GM18517 (cell line): ENCODE measurements around the gene GATA5.
"Not testable (repeated sequence)": the region's sequence is repeated elsewhere in the genome, so short reads cannot be mapped to it uniquely, and the experiment has no call there.

Experiments used
- ATAC-seq: cut with Tn5 transposase; IDR thresholded peaks from one replicate; pipeline ENCODE4 v1.9.1; 2021; ENCODE audit warnings: mild to moderate bottlenecking, moderate library complexity; ENCODE audit not compliant: unreplicated experiment

GATA5 gene

GRCh38 chr20:62505337-62506045 is 29.7 kb upstream of the GATA5 start:
- ATAC-seq = no peak

- ATAC-seq = no peak
These were observed 28.5 kb upstream of the GATA5 start for GRCh38 chr20:62504323-62504722.

DNA sequence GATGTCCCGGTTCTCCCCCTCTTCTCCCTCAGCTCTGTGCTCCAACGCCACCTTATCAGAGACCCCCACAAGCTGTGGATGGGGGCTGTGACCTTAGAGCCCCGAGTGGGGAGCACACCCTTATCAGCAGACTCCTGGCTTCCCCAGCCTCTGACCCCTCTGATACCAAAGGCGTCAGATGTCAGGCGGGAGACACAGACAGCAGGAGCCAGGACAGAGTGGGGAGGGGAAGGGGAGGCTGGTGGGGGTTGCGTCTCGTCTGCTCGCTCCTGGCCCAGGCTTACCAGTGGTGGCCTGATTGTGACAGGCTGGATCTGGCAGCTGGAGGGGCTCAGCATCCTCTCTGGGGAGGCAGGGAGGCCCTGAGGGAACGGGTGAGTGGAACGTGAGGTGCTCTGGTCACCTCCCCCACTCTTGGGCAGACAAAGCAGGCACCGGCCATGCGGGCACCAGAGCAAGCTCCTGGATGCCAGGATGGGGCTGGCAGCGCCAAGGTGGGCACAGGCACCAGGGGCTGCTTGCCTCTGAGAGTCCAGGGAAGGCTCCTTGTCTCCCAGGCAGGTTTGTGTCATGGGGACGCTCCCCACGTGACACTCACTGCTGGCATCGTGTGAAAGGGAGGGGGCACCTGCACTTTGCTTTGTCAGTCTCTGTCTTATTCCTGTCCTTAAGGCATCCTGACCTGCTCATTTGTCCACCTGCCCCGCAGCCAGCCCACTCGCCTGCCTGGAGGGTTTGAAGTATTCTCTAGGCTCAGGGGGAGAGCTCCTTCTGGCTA is 27.8 kb upstream of the GATA5 start:
- ATAC-seq = no peak

GRCh38 chr20:62502496-62503095 is 26.8 kb upstream of the GATA5 start:
- ATAC-seq = no peak

DNA sequence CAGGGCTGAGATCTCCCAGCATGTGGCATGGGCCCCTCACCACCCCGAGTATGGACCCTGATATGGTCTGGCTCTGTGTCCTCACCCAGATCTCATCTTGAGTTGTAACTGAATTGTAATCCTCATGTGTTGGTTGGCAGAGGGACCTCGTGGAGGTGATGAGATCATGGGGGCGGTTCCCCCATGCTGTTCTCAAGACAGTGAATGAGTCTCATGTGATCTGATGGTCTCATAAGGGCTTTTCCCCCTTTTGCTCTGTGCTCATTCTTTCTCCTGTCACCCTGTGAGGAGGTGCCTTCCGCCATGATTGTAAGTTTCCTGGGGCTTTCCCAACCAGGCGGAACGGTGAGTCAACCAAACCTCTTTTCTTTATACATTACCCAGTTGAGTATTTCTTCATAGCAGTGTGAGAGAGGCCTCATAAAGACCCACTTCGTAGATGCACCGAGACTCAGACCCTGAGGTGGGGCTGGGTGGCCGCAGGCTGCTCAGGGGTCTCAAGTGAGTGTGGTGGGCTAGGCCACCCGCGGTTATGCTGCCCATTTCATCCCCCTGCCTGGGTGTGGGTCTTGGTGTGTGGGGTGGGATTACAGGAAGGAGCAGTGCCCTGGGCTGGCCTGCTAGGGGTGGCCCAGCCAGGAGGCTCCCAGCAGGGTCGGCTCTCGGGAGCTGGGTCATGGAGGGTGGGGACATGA is 26.2 kb upstream of the GATA5 start:
- peak; percentile 73 for ATAC-seq

GRCh38 chr20:62500237-62500864 is 24.6 kb upstream of the GATA5 start:
- no peak for ATAC-seq

DNA sequence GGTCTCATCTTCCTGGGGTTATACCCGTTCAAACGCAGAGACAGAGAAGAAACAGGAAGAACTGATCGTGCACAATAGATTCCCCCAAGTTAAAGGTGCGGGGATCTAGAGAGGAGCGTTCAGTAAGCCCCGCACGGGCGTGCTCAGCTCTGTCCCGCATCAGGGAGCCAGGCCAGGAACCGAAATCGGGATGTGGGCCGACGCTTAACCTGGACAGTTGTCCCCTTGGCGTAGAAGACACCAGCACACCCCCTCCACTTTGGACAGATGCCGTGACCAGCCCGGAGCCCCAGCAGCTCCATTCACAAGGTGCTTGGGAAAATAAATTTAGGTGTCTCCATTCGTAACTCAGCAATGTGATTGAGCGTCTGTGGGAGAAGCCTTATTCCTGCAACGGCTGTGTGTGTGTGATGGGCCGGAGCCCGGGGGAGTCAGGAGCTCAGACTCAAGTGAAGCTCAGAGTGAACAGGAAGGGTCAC is 24.0 kb upstream of the GATA5 start:
- no peak for ATAC-seq

GRCh38 chr20:62498874-62499273 is 23.1 kb upstream of the GATA5 start:
- ATAC-seq = no peak

GRCh38 chr20:62496568-62497218 is 20.9 kb upstream of the GATA5 start:
- ATAC-seq = no peak

- ATAC-seq = no peak
These were observed 20.2 kb upstream of the GATA5 start for GRCh38 chr20:62495749-62496567.

DNA sequence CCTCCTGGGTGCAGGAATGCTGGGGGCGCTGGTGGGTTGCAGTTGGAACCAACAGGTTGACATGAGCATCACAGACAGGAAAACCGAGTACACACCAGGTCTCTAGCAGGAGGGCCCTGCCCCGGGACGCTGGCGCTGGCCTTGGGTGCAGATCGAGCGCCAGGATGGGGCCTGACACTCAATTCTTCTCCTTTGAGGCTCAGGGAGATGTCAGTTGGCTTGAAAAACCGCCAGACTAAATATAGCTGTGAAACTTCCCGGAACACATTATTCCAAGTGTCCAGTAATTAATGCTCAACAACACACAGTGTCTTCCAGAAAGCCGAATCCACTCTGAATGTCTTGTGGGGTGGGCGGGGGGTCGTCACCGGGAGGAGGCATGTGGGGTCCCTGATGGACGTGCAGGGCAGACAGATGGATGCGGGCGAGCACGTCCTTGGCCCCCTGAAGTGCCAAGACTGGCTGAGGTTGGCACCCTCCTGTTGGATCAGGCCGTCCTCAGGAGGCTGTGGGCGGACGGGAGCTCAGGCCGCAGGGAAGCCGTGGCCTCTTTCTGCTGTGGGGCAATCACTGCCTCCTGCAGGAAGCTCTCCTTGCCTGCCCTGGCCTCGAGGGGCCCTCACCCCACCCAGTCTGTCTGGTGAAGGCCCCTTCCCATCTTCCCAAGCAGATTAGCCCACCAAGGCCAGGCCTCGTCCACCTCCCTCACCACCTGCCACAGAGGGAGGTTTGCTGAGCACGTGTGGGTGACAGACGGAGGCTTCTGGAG is 19.4 kb upstream of the GATA5 start:
- no peak for ATAC-seq

- ATAC-seq = no peak
These were observed 18.7 kb upstream of the GATA5 start for GRCh38 chr20:62494537-62494936.

- no peak for ATAC-seq
These were observed 18.1 kb upstream of the GATA5 start for GRCh38 chr20:62493886-62494285.

DNA sequence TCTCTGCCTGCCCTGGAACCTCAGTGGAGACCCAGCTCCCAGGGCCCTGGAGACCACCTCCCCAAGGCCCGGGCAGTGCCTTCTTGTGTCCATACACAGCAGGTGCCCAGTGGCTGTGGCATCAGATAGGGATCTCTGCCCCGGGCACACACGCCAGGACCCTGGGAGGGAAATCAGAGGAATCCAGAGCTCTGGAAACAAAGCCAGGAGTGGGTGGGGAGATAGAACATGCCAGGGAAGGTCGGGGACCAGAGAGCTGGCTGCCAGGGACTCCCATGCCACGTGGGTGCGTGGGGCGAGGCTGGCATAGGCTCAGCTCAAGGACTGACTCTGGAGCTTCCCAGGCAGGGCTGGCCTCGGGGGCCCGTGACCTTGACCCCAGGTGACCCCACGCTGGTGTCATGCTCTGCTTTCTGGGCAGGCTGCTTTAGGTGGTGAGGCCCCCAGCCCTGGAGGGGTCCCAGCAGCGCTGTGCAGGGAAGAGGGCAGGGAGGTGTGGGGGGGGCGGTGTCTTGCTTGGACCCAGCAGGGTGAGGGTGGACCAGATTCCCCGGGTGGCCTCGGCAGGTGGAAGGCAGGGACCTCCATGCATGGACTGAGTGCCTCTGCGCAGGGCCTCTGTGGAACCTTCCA is 17.6 kb upstream of the GATA5 start:
- ATAC-seq = no peak

DNA sequence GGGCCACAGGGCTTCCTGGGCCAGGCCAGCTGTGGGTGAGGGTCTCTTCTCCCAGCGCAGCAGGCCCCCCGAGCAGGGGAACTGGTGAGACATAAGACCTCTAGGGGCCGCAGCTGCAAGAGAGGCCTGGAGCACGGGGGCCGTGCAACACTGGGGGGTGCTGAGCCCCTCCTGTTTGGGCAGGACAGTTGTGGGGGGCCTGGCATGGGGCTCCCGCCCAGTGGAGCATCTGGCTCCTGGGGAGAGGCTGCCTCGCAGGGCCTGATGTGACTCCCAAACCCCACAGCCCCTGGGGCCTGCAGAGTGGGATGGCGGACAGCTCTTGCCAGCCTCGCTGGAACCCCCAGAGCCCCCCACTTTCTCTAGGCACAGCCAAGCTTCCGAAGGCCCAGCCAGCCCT is 16.9 kb upstream of the GATA5 start:
- no peak for ATAC-seq

- ATAC-seq = not testable (repeated sequence)
These were observed 15.0 kb upstream of the GATA5 start for GRCh38 chr20:62490783-62491182.

- no peak for ATAC-seq
These were observed 14.1 kb upstream of the GATA5 start for GRCh38 chr20:62489932-62490263.

DNA sequence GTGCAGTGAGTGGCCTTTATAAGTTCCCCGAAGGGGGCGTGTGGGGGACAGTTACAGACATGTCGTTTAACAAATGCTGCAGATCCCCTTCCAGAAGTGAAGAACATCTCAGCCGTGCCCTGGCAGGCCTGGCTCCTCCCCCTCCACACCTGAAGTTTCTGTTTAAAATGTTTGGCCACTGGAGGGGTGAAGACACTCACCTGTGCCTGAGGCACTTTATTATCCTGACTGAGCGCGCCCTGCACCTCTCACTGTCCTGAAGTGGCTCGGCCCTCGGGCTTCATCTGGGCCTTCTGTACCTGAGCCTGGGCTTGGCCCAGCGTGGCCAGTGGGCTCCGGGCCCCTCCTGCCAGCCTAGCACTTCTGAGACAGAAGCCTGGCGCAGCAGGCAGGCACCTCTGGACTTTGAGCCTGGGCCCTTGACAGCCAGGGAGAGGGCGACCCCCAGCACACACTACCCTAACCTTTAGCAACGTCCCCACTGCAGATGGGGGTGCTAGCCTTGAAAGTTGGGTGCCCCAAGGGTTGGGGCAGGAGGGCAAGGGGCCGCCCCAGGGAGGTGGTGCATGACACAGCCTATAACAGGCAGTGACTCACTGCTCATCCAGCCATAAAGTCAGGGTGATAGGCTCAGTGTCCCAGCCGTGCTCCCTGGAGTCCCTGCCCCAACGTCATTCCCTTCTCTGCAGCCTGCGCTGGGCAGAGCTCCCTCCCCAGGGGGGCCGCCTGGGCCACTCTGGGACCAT is 13.6 kb upstream of the GATA5 start:
- ATAC-seq = no peak
